NCI-H2081 (cell line): ENCODE data around the gene INPP5J.
"Not testable (repeated sequence)": the region's sequence is repeated elsewhere in the genome, so short reads cannot be mapped to it uniquely, and the experiment has no call there.

ENCODE experiments used
- DNase-seq, 2 experiments: peaks; one replicate each; lab custom pipeline; 2025; lab: John Stamatoyannopoulos, UW

The INPP5J gene

GRCh38 chr22:31148488-31148887 lies 25.7 kb downstream of the INPP5J start:
- DNase-seq: no peak

GRCh38 chr22:31148953-31149627 lies 26.3 kb downstream of the INPP5J start:
- peak; percentile 40 to 53 for DNase-seq

GRCh38 chr22:31150615-31151014 lies 27.8 kb downstream of the INPP5J start:
- no peak for DNase-seq

- DNase-seq: no peak
Observed at GRCh38 chr22:31151872-31152271, 29.1 kb downstream of the INPP5J start.

- DNase-seq: no peak
Observed at GRCh38 chr22:31153357-31153756, 30.6 kb downstream of the INPP5J start.

- DNase-seq: no peak
Observed at GRCh38 chr22:31154975-31155374, 32.2 kb downstream of the INPP5J start.

- no peak for DNase-seq
Observed at GRCh38 chr22:31155422-31155821, 32.7 kb downstream of the INPP5J start.

GRCh38 chr22:31160328-31160978 lies 37.7 kb downstream of the INPP5J start:
- no peak for DNase-seq

GRCh38 chr22:31161386-31161785 lies 38.6 kb downstream of the INPP5J start:
- no peak for DNase-seq

- no peak for DNase-seq
Observed at GRCh38 chr22:31162015-31162765, 39.4 kb downstream of the INPP5J start.

GRCh38 chr22:31170971-31171370 lies 48.2 kb downstream of the INPP5J start:
- no peak for DNase-seq

GRCh38 chr22:31171734-31172133 lies 49.0 kb downstream of the INPP5J start:
- DNase-seq: not testable (repeated sequence)

- DNase-seq: no peak
Observed at GRCh38 chr22:31173386-31174145, 50.8 kb downstream of the INPP5J start.

- no peak for DNase-seq
Observed at GRCh38 chr22:31176923-31177322, 54.2 kb downstream of the INPP5J start.

GRCh38 chr22:31177420-31178162 lies 54.8 kb downstream of the INPP5J start:
- DNase-seq: no peak

- DNase-seq: no peak
Observed at GRCh38 chr22:31178859-31179258, 56.1 kb downstream of the INPP5J start.

GRCh38 chr22:31179345-31179744 lies 56.6 kb downstream of the INPP5J start:
- DNase-seq: peak; percentile 9 to 50

- no peak for DNase-seq
Observed at GRCh38 chr22:31184015-31184414, 61.2 kb downstream of the INPP5J start.
